Adrenal gland (tissue), 5 donors: ENCODE data around the gene CCDC159.
"Not testable (repeated sequence)": the region's sequence is repeated elsewhere in the genome, so short reads cannot be mapped to it uniquely, and the experiment has no call there.

Source experiments
- CTCF ChIP-seq, 6 experiments: fragments of 450-650 bp in 4 of 6; fragments of 200-600 bp in 2 of 6; sonication (generic) in 1 of 6; IDR thresholded peaks; 1 replicate in 5 of 6; 2 replicates in 1 of 6; pipeline versions ENCODE4 v1.5.1 to v1.8.0; 2016 to 2021; ENCODE audit warnings: antibody characterized with exemption in 6 of 6, mild to moderate bottlenecking in 2 of 6, moderate library complexity in 1 of 6
- POLR2A ChIP-seq, 2 donors: fragments of 450-650 bp; IDR thresholded peaks; one replicate each; pipeline ENCODE4 v1.6.1; 2017; ENCODE audit warnings: antibody characterized with exemption in 2 of 2, mild to moderate bottlenecking in 2 of 2, moderate library complexity in 1 of 2
- donor health status: DM: no; HTN: no; CAD: no.

DNA sequence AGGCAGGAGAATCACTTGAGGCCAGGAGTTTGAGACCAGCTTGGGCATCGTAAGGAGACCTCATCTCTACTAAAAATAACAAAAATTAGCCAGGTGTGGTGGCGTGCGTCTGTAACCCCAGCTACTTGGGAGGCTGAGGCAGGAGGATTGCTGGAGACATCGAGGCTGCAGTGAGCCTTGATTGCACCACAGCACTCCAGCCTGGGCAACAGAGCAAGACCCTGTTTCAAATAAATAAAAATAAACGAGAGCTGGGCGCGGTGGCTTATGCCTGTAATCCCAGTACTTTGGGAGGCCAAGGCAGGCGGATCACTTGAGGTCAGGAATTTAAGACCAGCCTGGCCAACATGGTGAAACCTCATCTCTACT, 6.2 kb upstream of the CCDC159 start:
- TF ChIP-seq CTCF, POLR2A (IDR thresholded peaks at IDR 0.05): not testable (repeated sequence)
